T-helper 1 cell treated with Interleukin-12 subunit alpha and Interleukin-12 subunit beta and Interleukin-4 antibody, amounts not matched to agents 30 μg/mL and 1 μg/mL, for 36 hours (primary cell): Measurements from ENCODE around the gene PDRG1.

Experiments used
- H3K27ac Mint-ChIP-seq: one replicate; pipeline ENCODE4 v1.8.0; 2021; ENCODE audit warnings: mild to moderate bottlenecking, mixed read lengths
- H3K27me3 Mint-ChIP-seq: one replicate; pipeline ENCODE4 v1.8.0; 2021; ENCODE audit warnings: low read depth, mixed read lengths
- H3K36me3 Mint-ChIP-seq: one replicate; pipeline ENCODE4 v1.8.0; 2021; ENCODE audit warnings: low read depth, mixed read lengths
- H3K4me1 Mint-ChIP-seq: one replicate; pipeline ENCODE4 v1.8.0; 2021; ENCODE audit warnings: low read depth, mixed read lengths
- H3K4me3 Mint-ChIP-seq: one replicate; pipeline ENCODE4 v1.8.0; 2021; ENCODE audit warnings: mild to moderate bottlenecking, moderate library complexity, mixed read lengths
- H3K9me3 Mint-ChIP-seq: one replicate; pipeline ENCODE4 v1.8.0; 2021; ENCODE audit warnings: mixed read lengths

PDRG1 gene

GRCh38 chr20:31913431-31914157 is 38.3 kb downstream of the PDRG1 start:
- Mint-ChIP-seq H3K27ac (no peak overlapping the region), H3K36me3 (no peaks in the 10 kb centered on the region), H3K4me1 (no peaks in the 10 kb centered on the region), H3K27me3 (peaks cover 8% of the 10 kb centered on the region), H3K9me3 (no peaks in the 10 kb centered on the region), H3K4me3 (no peak overlapping the region)

- Mint-ChIP-seq H3K9me3 (no peaks in the 10 kb centered on the region), H3K27me3 (no peaks in the 10 kb centered on the region), H3K4me3 (no peak overlapping the region)
Measured at GRCh38 chr20:31910071-31910803, 41.6 kb downstream of the PDRG1 start.

GRCh38 chr20:31909253-31910070 is 42.4 kb downstream of the PDRG1 start:
- no peaks in the 10 kb centered on the region for H3K9me3 Mint-ChIP-seq
- H3K27me3 Mint-ChIP-seq, result no peaks in the 10 kb centered on the region
- H3K27ac Mint-ChIP-seq, result no peak overlapping the region
- no peaks in the 10 kb centered on the region for H3K4me1 Mint-ChIP-seq
- H3K4me3 Mint-ChIP-seq, result no peak overlapping the region
- H3K36me3 Mint-ChIP-seq, result no peaks in the 10 kb centered on the region

More at GRCh38 chr20:31910071-31910803, 41.6 kb downstream of the PDRG1 start:
- Mint-ChIP-seq H3K4me1 (no peaks in the 10 kb centered on the region), H3K27ac (no peak overlapping the region), H3K36me3 (no peaks in the 10 kb centered on the region)

- H3K27me3 Mint-ChIP-seq, result no peaks in the 10 kb centered on the region
- no peaks in the 10 kb centered on the region for H3K4me1 Mint-ChIP-seq
- no peaks in the 10 kb centered on the region for H3K9me3 Mint-ChIP-seq
- no peaks in the 10 kb centered on the region for H3K36me3 Mint-ChIP-seq
- no peak overlapping the region for H3K27ac Mint-ChIP-seq
- H3K4me3 Mint-ChIP-seq, result no peak overlapping the region
Measured at GRCh38 chr20:31908424-31908823, 43.4 kb downstream of the PDRG1 start.

GRCh38 chr20:31908016-31908415 is 43.8 kb downstream of the PDRG1 start:
- Mint-ChIP-seq H3K4me3 (no peak overlapping the region), H3K9me3 (no peaks in the 10 kb centered on the region), H3K27me3 (no peaks in the 10 kb centered on the region), H3K27ac (no peak overlapping the region), H3K4me1 (no peaks in the 10 kb centered on the region), H3K36me3 (no peaks in the 10 kb centered on the region)

GRCh38 chr20:31907046-31907445 is 44.8 kb downstream of the PDRG1 start:
- Mint-ChIP-seq H3K27me3 (no peaks in the 10 kb centered on the region), H3K4me1 (no peaks in the 10 kb centered on the region), H3K4me3 (no peak overlapping the region), H3K9me3 (no peaks in the 10 kb centered on the region), H3K27ac (no peak overlapping the region), H3K36me3 (no peaks in the 10 kb centered on the region)

- no peak overlapping the region for H3K27ac Mint-ChIP-seq
- no peaks in the 10 kb centered on the region for H3K36me3 Mint-ChIP-seq
- no peaks in the 10 kb centered on the region for H3K4me1 Mint-ChIP-seq
- no peaks in the 10 kb centered on the region for H3K27me3 Mint-ChIP-seq
- no peaks in the 10 kb centered on the region for H3K9me3 Mint-ChIP-seq
- H3K4me3 Mint-ChIP-seq, result no peak overlapping the region
Measured at GRCh38 chr20:31906001-31906400, 45.8 kb downstream of the PDRG1 start.

- Mint-ChIP-seq H3K4me3 (no peak overlapping the region), H3K9me3 (no peaks in the 10 kb centered on the region), H3K4me1 (no peaks in the 10 kb centered on the region), H3K36me3 (no peaks in the 10 kb centered on the region), H3K27me3 (peaks cover 4% of the 10 kb centered on the region), H3K27ac (no peak overlapping the region)
Measured at GRCh38 chr20:31903627-31904386, 48.0 kb downstream of the PDRG1 start.

- H3K27ac Mint-ChIP-seq, result no peak overlapping the region
- no peak overlapping the region for H3K4me3 Mint-ChIP-seq
- no peaks in the 10 kb centered on the region for H3K4me1 Mint-ChIP-seq
- H3K36me3 Mint-ChIP-seq, result no peaks in the 10 kb centered on the region
- peaks cover 8% of the 10 kb centered on the region for H3K27me3 Mint-ChIP-seq
- H3K9me3 Mint-ChIP-seq, result no peaks in the 10 kb centered on the region
Measured at GRCh38 chr20:31901615-31902014, 50.2 kb downstream of the PDRG1 start.

GRCh38 chr20:31897541-31897940 is 54.3 kb downstream of the PDRG1 start:
- Mint-ChIP-seq H3K36me3 (no peaks in the 10 kb centered on the region), H3K9me3 (no peaks in the 10 kb centered on the region), H3K27ac (no peak overlapping the region), H3K4me1 (no peaks in the 10 kb centered on the region), H3K27me3 (peaks cover 15% of the 10 kb centered on the region), H3K4me3 (no peak overlapping the region)

GRCh38 chr20:31896049-31896448 is 55.8 kb downstream of the PDRG1 start:
- no peaks in the 10 kb centered on the region for H3K36me3 Mint-ChIP-seq
- peaks cover 17% of the 10 kb centered on the region for H3K27me3 Mint-ChIP-seq
- no peaks in the 10 kb centered on the region for H3K9me3 Mint-ChIP-seq
- no peak overlapping the region for H3K27ac Mint-ChIP-seq
- H3K4me1 Mint-ChIP-seq, result no peaks in the 10 kb centered on the region
- H3K4me3 Mint-ChIP-seq, result no peak overlapping the region

GRCh38 chr20:31894980-31895675 is 56.7 kb downstream of the PDRG1 start:
- H3K4me3 Mint-ChIP-seq, result no peak overlapping the region
- no peaks in the 10 kb centered on the region for H3K4me1 Mint-ChIP-seq
- peaks cover 13% of the 10 kb centered on the region for H3K27me3 Mint-ChIP-seq
- no peak overlapping the region for H3K27ac Mint-ChIP-seq
- H3K36me3 Mint-ChIP-seq, result no peaks in the 10 kb centered on the region
- no peaks in the 10 kb centered on the region for H3K9me3 Mint-ChIP-seq
